Brain microvascular endothelial cell (primary cell): Measurements from ENCODE around the gene MRPL47.

ENCODE experiments used
- DNase-seq: peaks from one replicate; pipeline ENCODE4 v3.0.0-alpha.2; 2020
- H3K27ac ChIP-seq: fragments of 250-450 bp; sonication (Bioruptor Pico); 2 replicates; pipeline ENCODE4 v1.5.1; 2020; ENCODE audit warnings: mild to moderate bottlenecking, moderate library complexity
- H3K27me3 ChIP-seq: fragments of 250-450 bp; sonication (Bioruptor Pico); replicated peaks from 2 replicates; pipeline ENCODE4 v1.5.1; 2020; ENCODE audit warnings: mild to moderate bottlenecking
- H3K36me3 ChIP-seq: fragments of 250-450 bp; sonication (Bioruptor Pico); replicated peaks from 2 replicates; pipeline ENCODE4 v1.5.1; 2020; ENCODE audit warnings: mild to moderate bottlenecking
- H3K4me3 ChIP-seq: 2 replicates; pipeline ENCODE4 v1.5.1; 2011; ENCODE audit warnings: low read depth, mild to moderate bottlenecking, control low read depth, low read length, moderate library complexity
- CTCF ChIP-seq: IDR thresholded peaks from 2 replicates; pipeline ENCODE4 v1.5.1; 2011; ENCODE audit warnings: low read depth, mild to moderate bottlenecking, moderate library complexity, low read length, control low read depth, inconsistent platforms; ENCODE audit errors: missing control alignments
- in situ Hi-C: cut with HindIII; loops from 2 replicates; pipeline ENCODE4 v1.10.0; 2017; ENCODE audit warnings: low sequenced_read_pairs, low pct_ligation_motif_present

The MRPL47 gene

DNA sequence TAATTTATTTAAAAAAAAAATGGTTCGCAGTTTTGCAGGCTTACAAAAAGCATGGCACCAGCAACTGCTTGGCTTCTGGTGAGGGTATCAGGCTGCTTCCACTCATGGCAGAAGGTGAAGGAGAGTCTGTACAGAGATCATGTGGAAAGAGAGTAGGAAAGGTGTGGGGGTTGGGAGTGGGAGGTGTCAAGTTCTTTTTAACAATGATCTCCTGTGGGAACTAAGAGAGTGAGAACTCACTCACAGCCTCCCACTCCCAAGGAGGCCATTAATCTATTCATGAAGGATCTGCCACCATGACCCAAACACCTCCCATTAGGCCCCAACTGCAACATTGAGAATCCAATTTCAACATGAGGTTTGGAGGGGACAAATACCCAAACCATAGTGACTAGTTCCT lies 62.8 kb downstream of the MRPL47 start:
- no peak for DNase-seq
- H3K4me3 ChIP-seq, result no peak overlapping the region
- H3K36me3 ChIP-seq, result no peaks in the 10 kb centered on the region
- TF ChIP-seq CTCF, result no peak
- in situ Hi-C loops, result no loop called here
- H3K27me3 ChIP-seq, result no peaks in the 10 kb centered on the region
- no peak overlapping the region for H3K27ac ChIP-seq

GRCh38 chr3:179541094-179541493 lies 63.3 kb downstream of the MRPL47 start:
- TF ChIP-seq CTCF, result no peak
- no peak for DNase-seq
- H3K27me3 ChIP-seq, result no peaks in the 10 kb centered on the region
- H3K36me3 ChIP-seq, result no peaks in the 10 kb centered on the region
- in situ Hi-C loops, result no loop called here
- H3K4me3 ChIP-seq, result no peak overlapping the region
- no peak overlapping the region for H3K27ac ChIP-seq
